HL-60 (cell line): ENCODE measurements around the gene ZBTB44.

Experiments
- CTCF ChIP-seq: IDR thresholded peaks from one replicate; pipeline ENCODE4 v1.5.1; 2011; ENCODE audit warnings: low read length, control low read depth, inconsistent platforms; ENCODE audit not compliant: insufficient read depth
- GABPA ChIP-seq: IDR thresholded peaks from 2 replicates; pipeline ENCODE4 v1.6.1; 2012; ENCODE audit warnings: low read depth
- POLR2AphosphoS5 ChIP-seq: IDR thresholded peaks from 2 replicates; pipeline ENCODE4 v1.6.1; 2012; ENCODE audit warnings: low read depth
- REST ChIP-seq: IDR thresholded peaks from 2 replicates; pipeline ENCODE4 v1.6.1; 2012; ENCODE audit warnings: low read depth; ENCODE audit not compliant: insufficient replicate concordance
- SPI1 ChIP-seq: IDR thresholded peaks from 2 replicates; pipeline ENCODE4 v1.6.1; 2012; ENCODE audit warnings: low read depth, mild to moderate bottlenecking, borderline replicate concordance

GRCh38 chr11:130179396-130180306 lies 135.1 kb downstream of the ZBTB44 start:
- TF ChIP-seq CTCF (no peak), POLR2AphosphoS5 (no peak), GABPA (no peak), REST (no peak), SPI1 (no peak)
